Measurements from ENCODE around the gene ZBED2. TPM values are rescaled to one million over a fixed set of nuclear protein-coding genes. Genes with fewer than 3 reads are reported as not detected.

The ZBED2 gene
- total RNA-seq: not detected

GRCh38 chr3:111595232-111595631 lies at the start of gene ZBED2:
Gene ZBED2, minus strand, starts transcription at chr3:111595346. Its CDS starts 1,145 bp downstream, at chr3:111594201.

Other genes with a start within 250 kb of the ZBED2 start
- not detected for gene CD96, start 53.1 kb downstream of the ZBED2 start, total RNA-seq
- gene PLCXD2, start 79.3 kb upstream of the ZBED2 start, total RNA-seq: 49.8 TPM

Measured in diencephalon (tissue), 1 donor.